GM21447 (cell line): ENCODE measurements around the gene WDR44.

Experiments used
- ATAC-seq: cut with Tn5 transposase; IDR thresholded peaks from one replicate; pipeline ENCODE4 v1.9.1; 2021; ENCODE audit not compliant: unreplicated experiment

The WDR44 gene

GRCh38 chrX:118355225-118355920 is 9.5 kb downstream of the WDR44 start:
- ATAC-seq: no peak

DNA sequence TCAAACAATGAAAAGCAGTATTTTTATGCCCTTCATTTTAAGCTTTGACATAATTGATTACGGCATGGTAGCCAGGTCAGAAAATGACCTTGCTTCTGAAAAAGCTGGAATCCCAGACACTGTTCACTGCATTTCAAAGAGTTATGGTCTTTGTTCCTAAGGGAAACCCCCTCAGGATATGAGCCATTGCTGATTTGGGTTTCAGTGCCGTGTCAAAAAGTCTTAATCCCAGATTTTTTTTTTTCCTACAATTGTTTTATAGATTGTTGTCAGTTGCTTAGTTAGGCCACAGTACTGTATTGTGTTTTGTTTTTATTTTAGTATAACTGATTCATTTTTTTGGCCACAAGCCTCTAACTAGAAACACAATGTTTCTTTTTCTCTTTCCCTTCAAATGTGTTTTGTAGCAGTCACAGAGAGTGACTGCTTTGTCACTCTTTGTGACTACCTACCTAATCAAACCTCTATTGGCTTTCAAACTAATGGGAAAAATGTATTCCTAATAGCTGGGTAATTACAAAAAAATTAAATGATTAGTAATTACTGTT is 10.3 kb downstream of the WDR44 start:
- no peak for ATAC-seq

GRCh38 chrX:118360429-118361125 is 14.7 kb downstream of the WDR44 start:
- ATAC-seq: no peak

DNA sequence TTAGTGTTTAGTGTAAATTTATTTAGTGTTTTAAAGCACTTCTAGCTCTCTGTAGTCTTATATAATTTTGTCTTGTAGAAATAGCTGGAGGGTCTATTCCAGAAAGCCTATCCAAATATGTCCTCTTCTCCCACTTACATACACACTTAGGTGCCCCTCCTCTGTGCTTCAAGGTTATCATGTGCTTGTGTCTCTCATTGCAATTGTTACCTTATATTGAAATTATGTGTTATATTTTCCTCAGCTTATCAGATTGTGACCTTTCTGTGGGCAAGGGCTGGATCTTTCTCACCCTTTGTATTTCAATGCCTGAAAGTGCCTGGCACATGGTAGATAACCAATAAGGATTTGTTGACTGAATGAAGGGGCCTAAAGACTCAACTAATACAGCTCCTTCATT is 18.4 kb downstream of the WDR44 start:
- no peak for ATAC-seq

GRCh38 chrX:118367338-118367737 is 21.4 kb downstream of the WDR44 start:
- ATAC-seq: no peak

DNA sequence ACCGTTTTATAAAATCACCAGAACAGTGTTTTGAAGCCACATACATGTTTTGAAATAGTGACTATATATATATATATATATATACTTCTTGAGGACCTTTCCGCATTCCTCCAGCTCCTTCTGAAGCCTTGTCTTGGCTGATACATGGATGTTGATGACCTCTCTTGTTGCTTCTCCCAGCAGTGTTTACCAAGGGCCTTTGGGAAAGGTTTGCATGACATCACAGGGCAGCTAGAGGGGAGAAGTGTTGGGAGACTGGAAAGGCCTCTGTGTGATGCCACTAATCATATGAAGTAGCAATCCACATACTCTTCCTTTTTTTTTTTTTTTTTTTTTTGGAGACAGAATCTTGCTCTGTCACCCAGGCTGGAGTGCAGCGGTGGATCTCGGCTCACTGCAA is 22.5 kb downstream of the WDR44 start:
- no peak for ATAC-seq

- no peak for ATAC-seq
Observed at GRCh38 chrX:118370921-118371624, 25.2 kb downstream of the WDR44 start.

GRCh38 chrX:118373538-118373937 is 27.6 kb downstream of the WDR44 start:
- ATAC-seq: no peak

DNA sequence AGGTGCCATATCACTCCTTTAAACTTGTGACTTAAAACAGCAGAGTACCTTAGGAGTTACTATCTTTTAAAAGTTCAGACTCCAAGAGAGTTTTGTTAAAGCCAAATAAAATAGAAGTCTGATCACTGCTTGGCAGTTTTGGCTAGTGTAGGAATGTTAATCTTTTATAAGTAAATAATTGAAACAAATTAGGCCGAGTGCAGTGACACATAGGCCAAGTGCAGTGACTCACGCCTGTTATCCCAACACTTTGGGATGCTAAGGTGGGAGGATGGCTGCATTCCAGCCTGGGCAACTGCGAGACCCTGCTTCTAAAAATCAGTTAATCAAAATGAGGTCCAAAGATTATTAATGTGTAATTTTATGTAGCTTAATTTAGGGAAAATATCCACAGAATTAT is 37.2 kb downstream of the WDR44 start:
- no peak for ATAC-seq

DNA sequence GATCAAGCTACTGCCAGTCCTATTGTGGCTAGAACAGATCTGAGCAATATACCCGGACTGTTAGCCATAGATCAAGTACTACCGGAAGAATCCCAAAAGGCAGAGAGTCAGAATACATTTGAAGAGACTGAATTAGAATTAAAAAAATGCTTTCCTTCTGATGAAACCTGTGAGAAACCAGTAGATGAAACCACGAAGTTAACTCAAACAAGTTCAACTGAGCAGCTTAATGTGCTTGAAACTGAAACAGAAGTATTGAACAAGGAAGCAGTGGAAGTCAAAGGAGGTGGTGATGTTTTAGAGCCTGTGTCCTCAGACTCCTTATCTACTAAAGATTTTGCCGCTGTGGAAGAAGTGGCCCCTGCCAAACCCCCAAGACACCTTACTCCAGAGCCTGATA is 46.8 kb downstream of the WDR44 start:
- ATAC-seq: no peak

DNA sequence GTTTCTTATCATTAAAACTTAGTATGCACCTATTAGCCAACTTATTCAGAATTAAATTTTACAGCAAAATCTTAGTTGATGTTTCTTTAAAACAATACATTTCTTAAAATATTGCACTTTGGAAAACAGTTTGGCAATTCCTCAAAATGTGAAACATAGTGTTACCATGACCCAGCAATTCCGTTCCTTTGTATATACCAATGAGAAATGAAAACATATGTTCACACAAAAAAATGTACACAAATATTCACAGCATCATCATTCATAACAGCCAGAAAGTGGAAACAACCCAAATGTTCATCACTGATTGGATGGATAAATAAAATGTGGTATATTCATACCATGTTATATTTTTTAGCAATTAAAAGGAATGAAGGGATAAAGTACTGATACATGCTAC is 50.2 kb downstream of the WDR44 start:
- no peak for ATAC-seq

DNA sequence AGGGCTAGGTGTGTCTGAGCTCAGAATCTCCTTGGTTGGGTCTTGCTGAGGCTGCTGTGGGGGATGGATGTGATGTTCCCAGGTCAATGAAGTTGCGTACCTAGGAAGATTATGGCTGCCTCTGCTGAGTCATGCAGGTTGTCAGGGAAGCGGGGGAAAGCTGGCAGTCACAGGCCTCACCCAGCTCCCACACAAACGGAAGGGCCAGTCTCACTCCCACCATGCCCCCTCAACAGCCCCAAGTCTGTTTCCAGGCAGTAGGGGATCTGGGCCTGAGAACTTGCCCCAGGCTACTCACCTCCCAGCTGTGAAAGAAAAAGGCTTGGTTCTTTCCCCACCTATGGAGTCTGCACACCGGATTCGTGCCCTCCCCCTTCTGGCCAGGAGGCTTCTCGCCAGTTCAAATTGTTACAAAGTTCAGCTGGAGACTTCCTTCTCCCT is 72.9 kb downstream of the WDR44 start:
- no peak for ATAC-seq

- peak; percentile 80 for ATAC-seq
Observed at GRCh38 chrX:118420462-118420861, 74.6 kb downstream of the WDR44 start.

- peak; percentile 95 for ATAC-seq
Observed at GRCh38 chrX:118423558-118423957, 77.7 kb downstream of the WDR44 start.

DNA sequence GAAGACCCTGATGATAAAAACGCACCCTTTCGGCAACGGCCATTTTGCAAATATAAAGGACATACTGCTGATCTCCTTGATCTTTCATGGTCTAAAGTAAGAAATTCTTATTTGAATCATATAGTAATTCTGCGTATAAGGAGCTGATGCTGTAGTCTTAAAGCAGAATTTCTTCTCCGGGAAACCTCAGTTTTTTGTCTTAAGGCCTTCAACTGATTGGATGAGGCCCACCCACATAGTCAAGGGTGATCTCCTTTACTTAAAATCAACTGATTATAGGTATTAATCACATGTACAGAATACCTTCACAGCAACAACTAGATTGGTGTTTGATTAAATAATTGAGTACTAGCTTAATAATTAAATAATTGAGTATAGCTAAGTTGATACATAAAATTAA is 86.9 kb downstream of the WDR44 start:
- no peak for ATAC-seq

DNA sequence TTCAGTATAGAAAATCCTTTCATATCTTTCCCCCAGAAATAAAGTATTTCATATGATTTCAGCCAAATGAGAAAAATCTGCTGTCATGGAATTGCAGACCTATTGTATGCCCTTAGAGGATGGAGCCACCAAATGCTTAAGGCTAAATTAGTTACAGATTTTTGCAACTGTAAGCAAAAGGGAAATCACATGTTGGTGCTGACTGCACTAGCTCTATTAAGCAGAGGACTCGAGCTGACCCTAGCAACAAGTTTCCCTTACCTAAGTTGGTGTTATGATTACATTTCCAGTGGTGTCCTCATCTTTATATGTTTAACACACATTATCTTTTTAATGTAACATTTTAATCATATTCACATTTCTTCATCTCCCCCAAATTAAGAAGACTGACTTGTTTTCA is 91.4 kb downstream of the WDR44 start:
- ATAC-seq: no peak

DNA sequence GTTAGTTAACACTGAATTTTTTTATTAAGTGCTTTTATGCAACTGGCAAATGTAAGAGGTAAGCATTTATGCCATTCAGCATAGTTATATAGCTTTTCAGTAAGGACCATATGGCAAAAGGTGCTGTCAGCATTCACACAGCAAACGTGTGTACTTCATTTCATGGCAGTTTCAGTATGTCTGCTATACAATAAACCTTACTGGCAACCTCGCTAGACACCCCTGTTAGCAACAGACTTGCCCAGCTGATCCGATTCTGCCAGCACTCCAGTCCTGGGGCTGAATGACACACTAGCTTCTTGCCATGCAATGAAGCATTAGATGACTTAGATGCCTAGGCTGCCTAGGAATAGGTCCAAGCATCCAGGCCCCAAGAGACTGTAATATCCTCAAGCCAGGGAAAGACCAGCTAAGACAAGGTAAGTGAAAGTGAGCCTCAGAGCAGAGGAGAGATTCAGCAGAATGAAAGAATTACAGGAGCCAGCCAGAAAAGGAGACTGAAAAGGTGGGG is 102.4 kb downstream of the WDR44 start:
- ATAC-seq: no peak

DNA sequence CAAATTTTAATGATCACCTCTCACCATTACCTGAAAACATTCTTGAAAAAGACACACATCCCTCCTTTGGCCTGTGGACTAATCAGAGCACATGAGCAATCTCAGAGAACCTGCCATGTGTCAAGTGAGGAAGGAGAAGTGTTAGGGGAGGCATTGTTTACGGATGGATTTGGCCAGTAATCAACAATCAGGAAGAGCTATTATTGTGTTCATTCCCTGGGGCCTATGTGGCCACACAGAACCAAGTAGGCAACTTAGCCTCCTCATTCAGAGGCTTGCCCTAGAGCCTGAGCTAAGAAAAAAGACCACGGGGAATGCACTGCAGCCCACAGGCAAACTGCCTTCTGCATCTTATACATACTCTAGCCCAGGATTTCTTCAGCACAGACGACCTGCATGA is 109.1 kb downstream of the WDR44 start:
- no peak for ATAC-seq

DNA sequence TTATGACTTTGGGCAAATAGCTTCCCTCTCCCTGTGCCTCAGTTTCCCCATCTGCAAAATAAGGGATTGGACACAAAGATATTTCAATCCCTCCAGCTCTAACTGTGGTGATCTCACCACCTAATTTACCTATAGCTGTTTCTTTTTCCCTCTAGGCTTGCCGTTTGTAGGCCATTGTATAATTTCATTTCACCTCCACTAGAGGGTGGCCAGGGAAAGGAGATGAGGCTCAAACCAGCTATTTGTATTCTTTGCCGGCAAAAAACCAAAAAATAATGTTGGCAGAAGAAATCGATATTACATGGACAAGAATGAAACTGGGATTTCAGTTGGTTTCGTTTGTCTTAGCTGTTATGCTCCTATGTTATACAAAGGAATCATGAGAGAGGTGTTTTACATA is 113.6 kb downstream of the WDR44 start:
- ATAC-seq: no peak

GRCh38 chrX:118464501-118464900 is 118.6 kb downstream of the WDR44 start:
- no peak for ATAC-seq

- no peak for ATAC-seq
Observed at GRCh38 chrX:118468122-118468521, 122.2 kb downstream of the WDR44 start.
